ENCODE results near the gene GMDS.

The GMDS gene

DNA sequence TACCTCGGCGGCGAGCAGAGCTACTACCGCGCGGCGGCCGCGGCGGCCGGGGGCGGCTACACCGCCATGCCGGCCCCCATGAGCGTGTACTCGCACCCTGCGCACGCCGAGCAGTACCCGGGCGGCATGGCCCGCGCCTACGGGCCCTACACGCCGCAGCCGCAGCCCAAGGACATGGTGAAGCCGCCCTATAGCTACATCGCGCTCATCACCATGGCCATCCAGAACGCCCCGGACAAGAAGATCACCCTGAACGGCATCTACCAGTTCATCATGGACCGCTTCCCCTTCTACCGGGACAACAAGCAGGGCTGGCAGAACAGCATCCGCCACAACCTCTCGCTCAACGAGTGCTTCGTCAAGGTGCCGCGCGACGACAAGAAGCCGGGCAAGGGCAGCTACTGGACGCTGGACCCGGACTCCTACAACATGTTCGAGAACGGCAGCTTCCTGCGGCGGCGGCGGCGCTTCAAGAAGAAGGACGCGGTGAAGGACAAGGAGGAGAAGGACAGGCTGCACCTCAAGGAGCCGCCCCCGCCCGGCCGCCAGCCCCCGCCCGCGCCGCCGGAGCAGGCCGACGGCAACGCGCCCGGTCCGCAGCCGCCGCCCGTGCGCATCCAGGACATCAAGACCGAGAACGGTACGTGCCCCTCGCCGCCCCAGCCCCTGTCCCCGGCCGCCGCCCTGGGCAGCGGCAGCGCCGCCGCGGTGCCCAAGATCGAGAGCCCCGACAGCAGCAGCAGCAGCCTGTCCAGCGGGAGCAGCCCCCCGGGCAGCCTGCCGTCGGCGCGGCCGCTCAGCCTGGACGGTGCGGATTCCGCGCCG lies 634.7 kb downstream of the GMDS start:
- Histone ChIP-seq H3K4me1 (ENCODE audit: insufficient read depth, low read length) (no peaks in the 10 kb centered on the region), H3K27me3 (ENCODE audit: insufficient read depth, low read length, poor library complexity) (no peaks in the 10 kb centered on the region), H3K36me3 (ENCODE audit: insufficient read depth, low read length) (no peaks in the 10 kb centered on the region), H3K9ac (ENCODE audit: low read depth, low read length) (no peak overlapping the region), H3K4me2 (ENCODE audit: insufficient read depth, low read length) (no peak overlapping the region), H2AFZ (ENCODE audit: low read depth, low read length) (no peak overlapping the region), H4K20me1 (ENCODE audit: insufficient read depth, low read length) (no peaks in the 10 kb centered on the region), H3K4me3 (ENCODE audit: low read depth in 1 of 2, low read length in 2 of 2) (no peak overlapping the region), H3K79me2 (ENCODE audit: insufficient read depth, low read length) (no peaks in the 10 kb centered on the region), H3K27ac (ENCODE audit: low read length) (no peak overlapping the region), H3K9me3 (ENCODE audit: insufficient read depth, low read length, severe bottlenecking) (no peaks in the 10 kb centered on the region)
- DNase-seq (no peak), ATAC-seq (ENCODE audit: insufficient read depth, low read depth) (no peak)
- TF ChIP-seq EZH2 (IDR thresholded peaks at IDR 0.05; ENCODE audit: borderline replicate concordance, low read depth, low read length, severe bottlenecking), result no peak
- TF ChIP-seq, protein P1, sequence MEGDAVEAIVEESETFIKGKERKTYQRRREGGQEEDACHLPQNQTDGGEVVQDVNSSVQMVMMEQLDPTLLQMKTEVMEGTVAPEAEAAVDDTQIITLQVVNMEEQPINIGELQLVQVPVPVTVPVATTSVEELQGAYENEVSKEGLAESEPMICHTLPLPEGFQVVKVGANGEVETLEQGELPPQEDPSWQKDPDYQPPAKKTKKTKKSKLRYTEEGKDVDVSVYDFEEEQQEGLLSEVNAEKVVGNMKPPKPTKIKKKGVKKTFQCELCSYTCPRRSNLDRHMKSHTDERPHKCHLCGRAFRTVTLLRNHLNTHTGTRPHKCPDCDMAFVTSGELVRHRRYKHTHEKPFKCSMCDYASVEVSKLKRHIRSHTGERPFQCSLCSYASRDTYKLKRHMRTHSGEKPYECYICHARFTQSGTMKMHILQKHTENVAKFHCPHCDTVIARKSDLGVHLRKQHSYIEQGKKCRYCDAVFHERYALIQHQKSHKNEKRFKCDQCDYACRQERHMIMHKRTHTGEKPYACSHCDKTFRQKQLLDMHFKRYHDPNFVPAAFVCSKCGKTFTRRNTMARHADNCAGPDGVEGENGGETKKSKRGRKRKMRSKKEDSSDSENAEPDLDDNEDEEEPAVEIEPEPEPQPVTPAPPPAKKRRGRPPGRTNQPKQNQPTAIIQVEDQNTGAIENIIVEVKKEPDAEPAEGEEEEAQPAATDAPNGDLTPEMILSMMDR (IDR thresholded peaks at IDR 0.05; ENCODE audit: borderline replicate concordance, extremely low read depth, low read length, poor library complexity, severe bottlenecking), result no peak

DNA sequence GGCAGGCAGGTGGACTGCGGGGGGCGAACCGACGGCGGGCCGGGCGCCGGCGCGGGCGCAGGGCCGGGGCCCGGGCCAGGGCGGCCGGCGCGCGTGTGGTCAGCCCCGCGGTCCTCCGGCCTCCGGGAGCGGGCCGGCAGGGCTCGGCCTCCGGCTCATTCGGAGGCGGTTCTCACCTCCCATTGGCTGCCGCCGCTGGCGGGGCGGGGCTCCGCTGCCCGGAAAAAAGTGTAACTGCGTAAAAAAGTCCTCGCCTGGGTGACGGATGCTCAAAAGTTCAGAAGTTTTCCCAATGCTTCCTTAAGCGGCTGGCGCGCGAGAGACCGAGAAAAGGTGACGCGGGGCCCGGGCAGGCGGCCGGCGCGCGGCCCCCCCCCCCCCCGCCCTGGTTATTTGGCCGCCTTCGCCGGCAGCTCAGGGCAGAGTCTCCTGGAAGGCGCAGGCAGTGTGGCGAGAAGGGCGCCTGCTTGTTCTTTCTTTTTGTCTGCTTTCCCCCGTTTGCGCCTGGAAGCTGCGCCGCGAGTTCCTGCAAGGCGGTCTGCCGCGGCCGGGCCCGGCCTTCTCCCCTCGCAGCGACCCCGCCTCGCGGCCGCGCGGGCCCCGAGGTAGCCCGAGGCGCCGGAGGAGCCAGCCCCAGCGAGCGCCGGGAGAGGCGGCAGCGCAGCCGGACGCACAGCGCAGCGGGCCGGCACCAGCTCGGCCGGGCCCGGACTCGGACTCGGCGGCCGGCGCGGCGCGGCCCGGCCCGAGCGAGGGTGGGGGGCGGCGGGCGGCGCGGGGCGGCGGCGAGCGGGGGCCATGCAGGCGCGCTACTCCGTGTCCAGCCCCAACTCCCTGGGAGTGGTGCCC lies 635.5 kb downstream of the GMDS start, which contains the start of gene FOXC1:
Gene FOXC1 (plus strand): TSS at position 268 of the 849 bp plus-strand sequence. CDS start 531 bp downstream, at position 799.
- Histone ChIP-seq H3K4me3 (ENCODE audit: low read depth in 1 of 2, low read length in 2 of 2) (no peak within 1 kb of the TSS), H3K4me1 (ENCODE audit: insufficient read depth, low read length) (no peaks in the 10 kb centered on the region), H2AFZ (ENCODE audit: low read depth, low read length) (no peak within 1 kb of the TSS), H4K20me1 (ENCODE audit: insufficient read depth, low read length) (no peaks in the 10 kb centered on the region), H3K36me3 (ENCODE audit: insufficient read depth, low read length) (no peaks in the 10 kb centered on the region), H3K79me2 (ENCODE audit: insufficient read depth, low read length) (no peaks in the 10 kb centered on the region), H3K9ac (ENCODE audit: low read depth, low read length) (no peak within 1 kb of the TSS), H3K9me3 (ENCODE audit: insufficient read depth, low read length, severe bottlenecking) (no peaks in the 10 kb centered on the region), H3K4me2 (ENCODE audit: insufficient read depth, low read length) (no peak within 1 kb of the TSS), H3K27me3 (ENCODE audit: insufficient read depth, low read length, poor library complexity) (no peaks in the 10 kb centered on the region), H3K27ac (ENCODE audit: low read length) (no peak within 1 kb of the TSS)
- no peak for ATAC-seq (ENCODE audit: insufficient read depth, low read depth)
- DNase-seq, result no peak
- TF ChIP-seq EZH2 (IDR thresholded peaks at IDR 0.05; ENCODE audit: borderline replicate concordance, low read depth, low read length, severe bottlenecking), result no peak
- TF ChIP-seq, protein P1 (IDR thresholded peaks at IDR 0.05; ENCODE audit: borderline replicate concordance, extremely low read depth, low read length, poor library complexity, severe bottlenecking), result no peak

DNA sequence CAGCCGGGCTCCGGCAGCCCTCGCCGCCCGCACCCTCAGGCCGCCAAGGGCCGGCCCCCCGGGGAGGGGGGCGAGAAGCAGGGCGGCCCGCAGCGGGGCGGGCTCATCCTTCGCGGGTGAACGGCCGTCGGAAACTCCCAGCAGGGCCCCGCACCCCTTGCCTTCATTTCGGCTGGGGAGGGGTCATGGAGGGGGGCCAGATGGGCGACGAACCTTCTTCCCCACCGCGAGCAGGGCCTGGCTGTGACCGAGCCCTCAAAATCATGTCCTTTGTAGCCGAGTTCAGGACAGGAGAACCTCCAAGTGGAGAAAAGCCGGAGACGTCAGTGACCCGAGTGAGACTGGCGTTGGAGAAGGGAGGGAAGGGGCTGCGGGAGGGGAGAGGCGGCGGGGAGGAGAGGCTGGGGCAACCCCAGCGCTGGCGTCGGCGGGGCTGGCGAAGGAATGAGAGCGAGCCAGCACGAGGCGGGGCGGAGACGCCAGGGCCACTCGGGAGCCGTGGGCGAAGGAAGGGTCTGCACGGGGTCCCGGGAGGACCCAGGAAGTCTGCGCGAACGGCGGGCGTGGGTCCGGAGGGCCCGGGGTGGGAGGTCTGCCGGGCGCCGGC lies 636.3 kb downstream of the GMDS start:
- H3K79me2 ChIP-seq (ENCODE audit: insufficient read depth, low read length), result no peaks in the 10 kb centered on the region
- no peak for DNase-seq
- TF ChIP-seq EZH2 (IDR thresholded peaks at IDR 0.05; ENCODE audit: borderline replicate concordance, low read depth, low read length, severe bottlenecking), result no peak
- TF ChIP-seq, protein P1 (IDR thresholded peaks at IDR 0.05; ENCODE audit: borderline replicate concordance, extremely low read depth, low read length, poor library complexity, severe bottlenecking), result no peak
- no peaks in the 10 kb centered on the region for H3K9me3 ChIP-seq (ENCODE audit: insufficient read depth, low read length, severe bottlenecking)
- H4K20me1 ChIP-seq (ENCODE audit: insufficient read depth, low read length), result no peaks in the 10 kb centered on the region
- no peaks in the 10 kb centered on the region for H3K36me3 ChIP-seq (ENCODE audit: insufficient read depth, low read length)
- H3K4me1 ChIP-seq (ENCODE audit: insufficient read depth, low read length), result peaks cover 1% of the 10 kb centered on the region; the same call in 1 of the 2 replicates
- no peak overlapping the region for H3K4me3 ChIP-seq (ENCODE audit: low read depth in 1 of 2, low read length in 2 of 2)
- no peak for ATAC-seq (ENCODE audit: insufficient read depth, low read depth)
- H3K27me3 ChIP-seq (ENCODE audit: insufficient read depth, low read length, poor library complexity), result no peaks in the 10 kb centered on the region
- H3K27ac ChIP-seq (ENCODE audit: low read length), result no peak overlapping the region
- H3K4me2 ChIP-seq (ENCODE audit: insufficient read depth, low read length), result no peak overlapping the region
- H2AFZ ChIP-seq (ENCODE audit: low read depth, low read length), result no peak overlapping the region
- no peak overlapping the region for H3K9ac ChIP-seq (ENCODE audit: low read depth, low read length)

Data from DND-41 (cell line).